Keratinocyte (primary cell): ENCODE results near the gene CARMIL1. TPM values are rescaled to one million over a fixed set of nuclear protein-coding genes. Genes with fewer than 3 reads are reported as not detected.

Experiments
- DNase-seq: peaks from one replicate; pipeline ENCODE4 v3.0.0-alpha.2; 2011; ENCODE audit warnings: low read depth, missing footprints, low spot score
- FAIRE-seq: peaks from 2 replicates; lab custom pipeline; 2011; peaks lifted over from hg19 to GRCh38; lab: Jason Lieb, UNC
- H2AFZ ChIP-seq: 2 replicates; pipeline ENCODE4 v1.6.0; 2012; ENCODE audit warnings: low read length, control low read depth, inconsistent platforms; ENCODE audit not compliant: control insufficient read depth
- H3K27ac ChIP-seq: 2 replicates; pipeline ENCODE4 v1.5.1; 2011; ENCODE audit warnings: low read length; ENCODE audit not compliant: control insufficient read depth, insufficient read depth
- H3K27me3 ChIP-seq: 3 replicates; pipeline ENCODE4 v1.6.0; 2011; ENCODE audit warnings: low read length; ENCODE audit not compliant: control insufficient read depth, insufficient read depth; ENCODE audit errors: extremely low read depth
- H3K36me3 ChIP-seq, 2 experiments: 2 replicates in 1 of 2; 3 replicates in 1 of 2; pipeline ENCODE4 v1.5.1; 2011; ENCODE audit warnings: low read length in 2 of 2, mild to moderate bottlenecking in 1 of 2; ENCODE audit not compliant: control insufficient read depth in 2 of 2, insufficient read depth in 2 of 2; ENCODE audit errors: extremely low read depth in 1 of 2
- H3K4me1 ChIP-seq: 3 replicates; pipeline ENCODE4 v1.5.1; 2011; ENCODE audit warnings: low read length; ENCODE audit not compliant: control insufficient read depth, insufficient read depth; ENCODE audit errors: extremely low read depth
- H3K4me2 ChIP-seq: 3 replicates; pipeline ENCODE4 v1.6.0; 2011; ENCODE audit warnings: low read depth, low read length; ENCODE audit not compliant: control insufficient read depth, insufficient read depth; ENCODE audit errors: extremely low read depth
- H3K4me3 ChIP-seq, 3 experiments: fragments of 200-600 bp in 1 of 3; sonication (generic) in 1 of 3; 2 replicates in 2 of 3; 3 replicates in 1 of 3; pipeline ENCODE4 v1.5.1; 2011 to 2016; ENCODE audit warnings: low read length in 3 of 3, mild to moderate bottlenecking in 3 of 3, control low read depth in 2 of 3, inconsistent platforms in 1 of 3, low read depth in 1 of 3, mixed read lengths in 1 of 3, mixed run types in 1 of 3, moderate library complexity in 1 of 3; ENCODE audit not compliant: control insufficient read depth in 2 of 3, insufficient read depth in 2 of 3; ENCODE audit errors: extremely low read depth in 1 of 3
- H3K79me2 ChIP-seq: 2 replicates; pipeline ENCODE4 v1.6.0; 2012; ENCODE audit warnings: low read length; ENCODE audit not compliant: control insufficient read depth, insufficient read depth
- H3K9ac ChIP-seq: 3 replicates; pipeline ENCODE4 v1.6.0; 2011; ENCODE audit warnings: low read length; ENCODE audit not compliant: control insufficient read depth, insufficient read depth; ENCODE audit errors: extremely low read depth
- H3K9me1 ChIP-seq: 3 replicates; pipeline ENCODE4 v1.6.0; 2011; ENCODE audit warnings: low read length; ENCODE audit not compliant: control insufficient read depth, insufficient read depth; ENCODE audit errors: extremely low read depth
- H3K9me3 ChIP-seq: 2 replicates; pipeline ENCODE4 v1.5.1; 2012; ENCODE audit warnings: low read depth, low read length; ENCODE audit not compliant: control insufficient read depth
- H4K20me1 ChIP-seq: 3 replicates; pipeline ENCODE4 v1.6.0; 2011; ENCODE audit warnings: low read length; ENCODE audit not compliant: control insufficient read depth, insufficient read depth; ENCODE audit errors: extremely low read depth
- CTCF ChIP-seq, 3 experiments: IDR thresholded peaks in 1 of 3; conservative IDR thresholded peaks in 1 of 3; optimal IDR thresholded peaks in 1 of 3; 2 replicates in 2 of 3; 3 replicates in 1 of 3; pipeline versions ENCODE3 to v1.5.1; 2011; ENCODE audit warnings: low read length in 3 of 3, mild to moderate bottlenecking in 3 of 3, moderate library complexity in 2 of 3, control low read depth in 1 of 3, inconsistent platforms in 1 of 3; ENCODE audit not compliant: insufficient read depth in 2 of 3; ENCODE audit errors: extremely low read depth in 1 of 3
- EZH2 ChIP-seq: IDR thresholded peaks from one replicate; pipeline ENCODE4 v1.6.1; 2012; ENCODE audit warnings: inconsistent platforms, mild to moderate bottlenecking, low read length, moderate library complexity
- dilution Hi-C: fragments of 300-500 bp; cut with MboI; formaldehyde crosslinking; loops from one replicate; pipeline ENCODE4 v1.7.0; 2020; ENCODE audit warnings: low sequenced_read_pairs; ENCODE audit not compliant: extremely low pct_ligation_motif_present
- polyA plus RNA-seq, 5 experiments: library from polyadenylated mRNA; depleted of rRNA in 3 of 5; stranded (reverse) in 3 of 5; stranded (forward) in 1 of 5; unstranded in 1 of 5; fragments of >200 nt; gene quantifications; 1 replicate in 1 of 5; 2 replicates in 3 of 5; 3 replicates in 1 of 5; pipeline versions ENCODE4 v1.2.1 to v1.2.3, GENCODE V29; 2011 to 2012; ENCODE audit warnings: missing spikeins in 2 of 5, low read depth in 1 of 5, low replicate concordance in 1 of 5

Gene CARMIL1
- polyA plus RNA-seq, 1 donor (not counting 4 experiments of a cell fraction or from before 2014, with no cell fraction given) = 18.9 TPM

GRCh38 chr6:25295651-25296050, 16.5 kb downstream of the CARMIL1 start:
- no peak overlapping the region for H3K27ac ChIP-seq
- H3K36me3 ChIP-seq = no peaks in the 10 kb centered on the region
- no peaks in the 10 kb centered on the region for H3K27me3 ChIP-seq
- FAIRE-seq = peak; percentile 23
- no peak overlapping the region for H2AFZ ChIP-seq
- H3K4me3 ChIP-seq = no peak overlapping the region
- H3K79me2 ChIP-seq = peaks cover 67% of the 10 kb centered on the region
- dilution Hi-C loops = no loop called here
- H4K20me1 ChIP-seq = no peaks in the 10 kb centered on the region
- no peak overlapping the region for H3K9ac ChIP-seq
- no peaks in the 10 kb centered on the region for H3K9me1 ChIP-seq
- H3K4me1 ChIP-seq = peaks cover 7% of the 10 kb centered on the region
- no peak overlapping the region for H3K4me2 ChIP-seq
- DNase-seq = no peak
- no peaks in the 10 kb centered on the region for H3K9me3 ChIP-seq
- no peak for TF ChIP-seq EZH2
- TF ChIP-seq CTCF (optimal IDR thresholded peaks at IDR 0.05 in 1 of 3, IDR thresholded peaks at IDR 0.05 in 1 of 3, conservative IDR thresholded peaks at IDR 0.05 in 1 of 3; ENCODE audit: extremely low read depth in 1 of 3, insufficient read depth in 2 of 3, low read length in 3 of 3) = no peak

GRCh38 chr6:25296217-25296905, 17.2 kb downstream of the CARMIL1 start:
- Histone ChIP-seq H3K79me2 (peaks cover 69% of the 10 kb centered on the region), H3K4me3 (no peak overlapping the region), H3K9me1 (no peaks in the 10 kb centered on the region), H3K4me1 (peaks cover 7% of the 10 kb centered on the region), H3K36me3 (no peaks in the 10 kb centered on the region), H3K27ac (no peak overlapping the region), H3K9me3 (no peaks in the 10 kb centered on the region), H3K27me3 (no peaks in the 10 kb centered on the region), H4K20me1 (no peaks in the 10 kb centered on the region), H3K9ac (no peak overlapping the region), H2AFZ (no peak overlapping the region), H3K4me2 (no peak overlapping the region)
- TF ChIP-seq CTCF (optimal IDR thresholded peaks at IDR 0.05 in 1 of 3, IDR thresholded peaks at IDR 0.05 in 1 of 3, conservative IDR thresholded peaks at IDR 0.05 in 1 of 3; ENCODE audit: extremely low read depth in 1 of 3, insufficient read depth in 2 of 3, low read length in 3 of 3) = no peak
- no peak for TF ChIP-seq EZH2
- dilution Hi-C loops = no loop called here
- DNase-seq (no peak), FAIRE-seq (no peak)
